Measurements from ENCODE around the gene ANXA2.
A peak's percentile ranks its signal among the peaks of the same experiment; 100 is the strongest.

DNA sequence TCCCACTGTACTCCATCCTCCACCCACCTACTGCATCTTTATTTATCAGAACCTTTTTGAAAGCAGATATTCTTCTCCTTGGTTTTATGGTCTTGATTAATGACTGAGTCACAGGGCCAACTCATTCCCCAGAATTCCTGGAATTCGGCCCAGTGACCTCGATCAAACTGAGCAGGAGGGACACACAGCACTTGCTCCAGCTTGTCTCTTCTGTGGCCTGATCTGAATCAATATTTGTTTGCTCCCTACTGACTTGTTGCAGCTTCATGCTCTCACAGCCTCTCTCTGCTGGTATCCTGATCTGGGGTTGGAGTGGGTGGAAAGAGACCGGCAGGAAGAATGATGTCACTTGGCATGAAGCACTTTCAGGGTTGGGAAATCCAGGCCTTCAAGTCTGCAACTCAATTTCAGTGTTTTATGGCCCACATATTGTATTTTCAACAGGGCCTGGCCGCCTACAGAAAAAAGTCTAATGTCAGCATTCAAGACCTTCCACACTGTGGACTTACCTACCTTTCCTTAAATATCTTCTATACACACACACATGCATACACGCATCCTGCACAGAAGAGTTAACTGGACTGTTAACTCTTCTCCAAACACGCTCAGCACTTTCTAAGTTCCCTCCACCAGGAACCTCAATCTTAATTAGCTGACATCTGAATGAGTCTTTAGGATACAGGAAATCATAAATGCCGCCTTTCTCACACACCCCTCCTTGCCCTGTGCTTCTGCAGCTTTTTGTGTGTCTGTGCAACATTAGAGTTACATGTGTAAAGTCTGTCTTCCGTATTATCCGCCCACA lies 4.6 kb downstream of the ANXA2 start:
- TF ChIP-seq, protein P1, sequence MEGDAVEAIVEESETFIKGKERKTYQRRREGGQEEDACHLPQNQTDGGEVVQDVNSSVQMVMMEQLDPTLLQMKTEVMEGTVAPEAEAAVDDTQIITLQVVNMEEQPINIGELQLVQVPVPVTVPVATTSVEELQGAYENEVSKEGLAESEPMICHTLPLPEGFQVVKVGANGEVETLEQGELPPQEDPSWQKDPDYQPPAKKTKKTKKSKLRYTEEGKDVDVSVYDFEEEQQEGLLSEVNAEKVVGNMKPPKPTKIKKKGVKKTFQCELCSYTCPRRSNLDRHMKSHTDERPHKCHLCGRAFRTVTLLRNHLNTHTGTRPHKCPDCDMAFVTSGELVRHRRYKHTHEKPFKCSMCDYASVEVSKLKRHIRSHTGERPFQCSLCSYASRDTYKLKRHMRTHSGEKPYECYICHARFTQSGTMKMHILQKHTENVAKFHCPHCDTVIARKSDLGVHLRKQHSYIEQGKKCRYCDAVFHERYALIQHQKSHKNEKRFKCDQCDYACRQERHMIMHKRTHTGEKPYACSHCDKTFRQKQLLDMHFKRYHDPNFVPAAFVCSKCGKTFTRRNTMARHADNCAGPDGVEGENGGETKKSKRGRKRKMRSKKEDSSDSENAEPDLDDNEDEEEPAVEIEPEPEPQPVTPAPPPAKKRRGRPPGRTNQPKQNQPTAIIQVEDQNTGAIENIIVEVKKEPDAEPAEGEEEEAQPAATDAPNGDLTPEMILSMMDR (IDR thresholded peaks at IDR 0.05), result no peak
- TF ChIP-seq POLR2A (IDR thresholded peaks at IDR 0.05), result peak in 1 of 2 donors; percentile 68
